CD14-positive monocyte (primary cell): ENCODE results near the gene EGF. TPM values are rescaled to one million over a fixed set of nuclear protein-coding genes. Genes with fewer than 3 reads are reported as not detected.

Source experiments
- DNase-seq, 3 donors: peaks; one replicate each; pipeline ENCODE4 v3.0.0-alpha.2; 2011 to 2022
- H2AFZ ChIP-seq: 2 replicates; pipeline ENCODE4 v1.6.0; 2012; ENCODE audit warnings: mild to moderate bottlenecking, low read depth, low read length, inconsistent platforms; ENCODE audit not compliant: insufficient read depth, poor library complexity, severe bottlenecking
- H3K27ac ChIP-seq, 2 donors: 1 replicate in 1 of 2; 2 replicates in 1 of 2; pipeline ENCODE4 v1.5.1; 2012 to 2013; ENCODE audit warnings: low read length in 2 of 2, control low read depth in 1 of 2, inconsistent platforms in 1 of 2, low read depth in 1 of 2, mild to moderate bottlenecking in 1 of 2
- H3K27me3 ChIP-seq, 2 donors: one replicate each; pipeline versions ENCODE4 v1.6.0 to v1.6.1; 2011 to 2013; ENCODE audit warnings: low read length in 2 of 2; ENCODE audit not compliant: control insufficient read depth in 2 of 2, insufficient read depth in 2 of 2
- H3K36me3 ChIP-seq, 2 donors: replicated peaks in 1 of 2; 1 replicate in 1 of 2; 2 replicates in 1 of 2; pipeline versions ENCODE4 v1.5.1 to v1.6.1; 2012 to 2013; ENCODE audit warnings: low read length in 2 of 2, control low read depth in 1 of 2, inconsistent platforms in 1 of 2, mild to moderate bottlenecking in 1 of 2; ENCODE audit not compliant: insufficient read depth in 2 of 2, control insufficient read depth in 1 of 2
- H3K4me1 ChIP-seq, 2 donors: 1 replicate in 1 of 2; 2 replicates in 1 of 2; pipeline versions ENCODE4 v1.5.1 to v1.6.1; 2012 to 2013; ENCODE audit warnings: low read length in 2 of 2, control low read depth in 1 of 2, inconsistent platforms in 1 of 2, mild to moderate bottlenecking in 1 of 2, moderate library complexity in 1 of 2; ENCODE audit not compliant: insufficient read depth in 2 of 2, control insufficient read depth in 1 of 2
- H3K4me2 ChIP-seq: replicated peaks from 2 replicates; pipeline ENCODE3; 2012; ENCODE audit warnings: low read length, moderate library complexity, mild to moderate bottlenecking; ENCODE audit not compliant: poor library complexity, severe bottlenecking; ENCODE audit errors: extremely low read depth
- H3K4me3 ChIP-seq, 3 experiments: fragments of 200-600 bp in 1 of 3; sonication (generic) in 1 of 3; replicated peaks in 1 of 3; 1 replicate in 2 of 3; 2 replicates in 1 of 3; pipeline ENCODE4 v1.5.1; 2011 to 2013; ENCODE audit warnings: low read length in 3 of 3, mild to moderate bottlenecking in 3 of 3, control low read depth in 2 of 3, low read depth in 2 of 3, inconsistent platforms in 1 of 3, moderate library complexity in 1 of 3
- H3K79me2 ChIP-seq: 2 replicates; pipeline ENCODE4 v1.6.0; 2012; ENCODE audit warnings: mild to moderate bottlenecking, control low read depth, inconsistent platforms, low read length, moderate library complexity; ENCODE audit not compliant: insufficient read depth
- H3K9ac ChIP-seq: 2 replicates; pipeline ENCODE4 v1.6.0; 2017; ENCODE audit warnings: low read length, mild to moderate bottlenecking; ENCODE audit not compliant: insufficient read depth, poor library complexity, severe bottlenecking
- H3K9me3 ChIP-seq, 2 donors: replicated peaks in 1 of 2; 1 replicate in 1 of 2; 2 replicates in 1 of 2; pipeline versions ENCODE4 v1.5.1 to v1.6.1; 2012 to 2013; ENCODE audit warnings: low read length in 2 of 2, control low read depth in 1 of 2; ENCODE audit not compliant: control insufficient read depth in 1 of 2, insufficient read depth in 1 of 2
- H4K20me1 ChIP-seq: 2 replicates; pipeline ENCODE4 v1.6.0; 2012; ENCODE audit warnings: mild to moderate bottlenecking, low read length, control low read depth, moderate library complexity; ENCODE audit not compliant: insufficient read depth
- H3K27ac Mint-ChIP-seq, 7 donors: one replicate each; pipeline ENCODE4 v1.8.0; 2020; ENCODE audit warnings: mild to moderate bottlenecking in 7 of 7, mixed read lengths in 7 of 7, moderate library complexity in 6 of 7, inconsistent platforms in 2 of 7
- H3K27me3 Mint-ChIP-seq, 3 donors: one replicate each; pipeline ENCODE4 v1.8.0; 2021 to 2022; ENCODE audit warnings: low read depth in 3 of 3, mild to moderate bottlenecking in 3 of 3, mixed read lengths in 3 of 3, moderate library complexity in 3 of 3, inconsistent platforms in 1 of 3
- H3K36me3 Mint-ChIP-seq, 2 donors: one replicate each; pipeline ENCODE4 v1.8.0; 2020; ENCODE audit warnings: mixed read lengths in 2 of 2, inconsistent platforms in 1 of 2, mild to moderate bottlenecking in 1 of 2
- H3K4me1 Mint-ChIP-seq: one replicate; pipeline ENCODE4 v1.8.0; 2020; ENCODE audit warnings: mild to moderate bottlenecking, mixed read lengths
- H3K4me3 Mint-ChIP-seq, 2 donors: one replicate each; pipeline ENCODE4 v1.8.0; 2020; ENCODE audit warnings: mild to moderate bottlenecking in 2 of 2, mixed read lengths in 2 of 2, moderate library complexity in 1 of 2
- H3K9me3 Mint-ChIP-seq, 7 donors: one replicate each; pipeline ENCODE4 v1.8.0; 2020 to 2022; ENCODE audit warnings: mixed read lengths in 7 of 7, mild to moderate bottlenecking in 6 of 7, moderate library complexity in 6 of 7, inconsistent platforms in 2 of 7
- CTCF ChIP-seq: fragments of 200-600 bp; IDR thresholded peaks from one replicate; pipeline ENCODE4 v1.8.0; 2022; ENCODE audit warnings: antibody characterized with exemption, mild to moderate bottlenecking
- WGBS: methylation state at CpG from one replicate; pipeline ENCODE4 v1.1.5; 2013; ENCODE audit warnings: missing lambda C conversion rate; ENCODE audit not compliant: insufficient coverage; 5-methylcytosine and 5-hydroxymethylcytosine counted together
- intact Hi-C, 2 donors: fragments of 100-400 bp; cut with micrococcal nuclease; formaldehyde crosslinking; loops; one replicate each; pipeline versions ENCODE4 v1.15.0 to v1.15.1; 2023
- polyA plus RNA-seq, 3 donors: library from polyadenylated mRNA; depleted of rRNA in 1 of 3; unstranded in 2 of 3; stranded (reverse) in 1 of 3; fragments of 300-500 nt in 2 of 3; fragments of >200 nt in 1 of 3; fragmentation: Illumina TruSeq in 2 of 3; gene quantifications; 1 replicate in 2 of 3; 2 replicates in 1 of 3; pipeline ENCODE4 v1.2.3, GENCODE V29; 2012 to 2021

EGF gene
- polyA plus RNA-seq, 3 donors: 0.17 to 4.8 TPM; not detected in 1

GRCh38 chr4:109943745-109944144 is 31.1 kb downstream of the EGF start:
- 100% methylated on average over 1 of the region's 2 CpGs for WGBS
- H3K4me1 Mint-ChIP-seq: peaks cover 6% of the 10 kb centered on the region

GRCh38 chr4:109944591-109944990 is 31.9 kb downstream of the EGF start:
- no peaks in the 10 kb centered on the region for H3K79me2 ChIP-seq
- H3K27me3 ChIP-seq: no peaks in the 10 kb centered on the region
- H3K27ac ChIP-seq: no peak overlapping the region
- H3K9ac ChIP-seq: no peak overlapping the region
- H3K27me3 Mint-ChIP-seq: no peaks in the 10 kb centered on the region
- H2AFZ ChIP-seq: no peak overlapping the region
- H3K4me1 Mint-ChIP-seq: peaks cover 3% of the 10 kb centered on the region
- no CpG with 5 or more reads among the region's 2 CpGs for WGBS
- peak in 2 of 3 donors; percentile 5 to 45 for DNase-seq
- intact Hi-C loops: no loop called here
- H3K9me3 Mint-ChIP-seq: peaks cover 0 to 3% (median 0%) of the 10 kb centered on the region in 7 donors
- H3K9me3 ChIP-seq: no peaks in the 10 kb centered on the region
- H3K4me2 ChIP-seq: no peak overlapping the region
- no peak overlapping the region for H3K27ac Mint-ChIP-seq
- H3K36me3 ChIP-seq: no peaks in the 10 kb centered on the region
- H3K4me3 Mint-ChIP-seq: no peak overlapping the region
- H3K4me1 ChIP-seq: peaks cover 0 to 3% of the 10 kb centered on the region in 2 donors
- no peak overlapping the region for H3K4me3 ChIP-seq
- no peaks in the 10 kb centered on the region for H4K20me1 ChIP-seq
- TF ChIP-seq CTCF: no peak
- H3K36me3 Mint-ChIP-seq: no peaks in the 10 kb centered on the region

More at GRCh38 chr4:109943745-109944144, 31.1 kb downstream of the EGF start:
- no peak for TF ChIP-seq CTCF
- Histone ChIP-seq H3K9ac (no peak overlapping the region), H3K4me2 (no peak overlapping the region), H3K9me3 (peaks cover 0 to 8% of the 10 kb centered on the region in 2 donors), H3K4me3 (no peak overlapping the region), H4K20me1 (no peaks in the 10 kb centered on the region), H2AFZ (no peak overlapping the region), H3K79me2 (no peaks in the 10 kb centered on the region), H3K4me1 (peaks cover 0 to 3% of the 10 kb centered on the region in 2 donors), H3K27ac (no peak overlapping the region), H3K27me3 (no peaks in the 10 kb centered on the region), H3K36me3 (no peaks in the 10 kb centered on the region)
- H3K9me3 Mint-ChIP-seq: peaks cover 0 to 8% (median 3%) of the 10 kb centered on the region in 7 donors
- H3K27ac Mint-ChIP-seq: no peak overlapping the region
- no peak for DNase-seq
- intact Hi-C loops: no loop called here
- no peaks in the 10 kb centered on the region for H3K36me3 Mint-ChIP-seq
- H3K27me3 Mint-ChIP-seq: no peaks in the 10 kb centered on the region
- H3K4me3 Mint-ChIP-seq: no peak overlapping the region
